HG02970 (cell line): Measurements from ENCODE around the gene IFNAR1.

Experiments
- ATAC-seq: cut with Tn5 transposase; IDR thresholded peaks from one replicate; pipeline ENCODE4 v1.9.1; 2021; ENCODE audit warnings: mild to moderate bottlenecking, moderate library complexity, moderate number of reproducible peaks; ENCODE audit not compliant: unreplicated experiment, low FRiP score

IFNAR1 gene

GRCh38 chr21:33324291-33325221 lies at the start of gene IFNAR1:
Gene IFNAR1, plus strand, starts transcription at chr21:33324970. Its CDS starts 86 bp downstream, at chr21:33325056.
- peak; percentile 89 for ATAC-seq

DNA sequence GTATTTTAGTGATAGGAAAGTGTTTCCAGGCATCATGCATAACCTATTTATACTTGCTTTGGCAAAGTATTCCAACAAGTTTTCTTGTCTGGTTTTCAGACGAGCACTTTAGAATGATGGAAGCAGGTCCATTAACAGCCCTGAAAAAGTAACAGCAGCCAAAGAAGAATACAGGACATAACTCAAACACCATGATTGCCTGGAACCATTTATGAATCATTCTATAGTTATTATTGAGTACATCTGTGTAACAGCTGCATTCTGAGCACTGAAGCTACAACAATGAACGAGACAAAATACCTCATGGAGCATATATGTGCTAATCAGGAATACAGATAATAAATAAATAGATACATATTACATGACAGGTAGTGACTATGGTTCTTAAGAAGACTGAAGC lies 46.0 kb upstream of the IFNAR1 start:
- ATAC-seq = no peak

GRCh38 chr21:33279330-33279820 lies 45.4 kb upstream of the IFNAR1 start:
- no peak for ATAC-seq

- no peak for ATAC-seq
These were observed 43.6 kb upstream of the IFNAR1 start for GRCh38 chr21:33281096-33281652.

DNA sequence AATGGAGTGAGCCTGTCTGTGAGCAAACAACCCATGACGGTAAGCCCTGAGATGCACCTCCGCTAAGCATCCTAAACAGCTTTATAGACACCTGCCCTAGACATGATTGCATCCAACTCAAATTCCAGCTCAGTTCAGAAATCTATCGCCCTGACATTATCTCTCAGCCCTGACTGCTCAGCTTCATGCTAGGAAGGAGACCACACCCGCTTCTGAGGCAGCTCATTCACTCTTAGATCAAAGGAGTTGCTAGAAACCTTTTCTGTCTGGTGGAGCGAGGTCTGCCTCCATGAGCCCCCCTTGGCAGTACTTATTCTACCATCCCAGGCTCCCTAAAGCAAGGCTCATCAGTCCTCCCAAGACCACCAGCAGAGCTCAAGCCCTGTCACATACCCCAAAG lies 41.6 kb upstream of the IFNAR1 start:
- ATAC-seq = no peak

GRCh38 chr21:33286076-33286475 lies 38.7 kb upstream of the IFNAR1 start:
- ATAC-seq = no peak

GRCh38 chr21:33286600-33287456 lies 37.9 kb upstream of the IFNAR1 start:
- ATAC-seq = no peak

- ATAC-seq = no peak
These were observed 35.5 kb upstream of the IFNAR1 start for GRCh38 chr21:33289199-33289819.

GRCh38 chr21:33290441-33290840 lies 34.3 kb upstream of the IFNAR1 start:
- ATAC-seq = no peak

GRCh38 chr21:33291686-33292085 lies 33.1 kb upstream of the IFNAR1 start:
- no peak for ATAC-seq

GRCh38 chr21:33292724-33293123 lies 32.0 kb upstream of the IFNAR1 start:
- no peak for ATAC-seq

- ATAC-seq = no peak
These were observed 31.6 kb upstream of the IFNAR1 start for GRCh38 chr21:33293136-33293535.

DNA sequence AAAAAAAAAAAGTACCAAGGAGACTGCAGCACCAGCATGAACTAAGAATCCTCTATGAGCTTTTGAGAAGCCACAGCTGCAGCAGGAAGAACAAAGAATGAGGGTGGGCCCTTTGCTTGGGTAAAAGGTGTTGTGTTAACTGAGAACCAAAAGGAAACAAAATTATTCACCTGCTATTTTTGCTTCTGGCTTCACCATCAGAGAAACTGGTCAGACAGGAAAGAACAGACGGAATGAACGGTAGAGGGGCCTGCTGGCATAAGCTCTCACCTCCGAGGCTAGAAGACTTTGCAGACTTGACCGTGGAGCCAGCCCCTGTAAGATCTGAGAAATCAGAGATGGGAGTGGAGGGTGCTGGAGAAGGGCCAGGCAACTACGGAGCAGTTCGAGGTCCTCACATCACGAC lies 31.0 kb upstream of the IFNAR1 start:
- ATAC-seq = no peak

DNA sequence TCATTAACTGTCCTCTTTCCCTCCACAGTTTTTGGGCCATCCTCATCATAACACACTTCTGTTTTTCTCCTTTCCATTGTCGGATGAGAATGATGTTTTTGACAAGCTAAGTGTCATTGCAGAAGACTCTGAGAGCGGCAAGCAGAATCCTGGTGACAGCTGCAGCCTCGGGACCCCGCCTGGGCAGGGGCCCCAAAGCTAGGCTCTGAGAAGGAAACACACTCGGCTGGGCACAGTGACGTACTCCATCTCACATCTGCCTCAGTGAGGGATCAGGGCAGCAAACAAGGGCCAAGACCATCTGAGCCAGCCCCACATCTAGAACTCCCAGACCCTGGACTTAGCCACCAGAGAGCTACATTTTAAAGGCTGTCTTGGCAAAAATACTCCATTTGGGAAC lies 28.6 kb upstream of the IFNAR1 start:
- no peak for ATAC-seq

DNA sequence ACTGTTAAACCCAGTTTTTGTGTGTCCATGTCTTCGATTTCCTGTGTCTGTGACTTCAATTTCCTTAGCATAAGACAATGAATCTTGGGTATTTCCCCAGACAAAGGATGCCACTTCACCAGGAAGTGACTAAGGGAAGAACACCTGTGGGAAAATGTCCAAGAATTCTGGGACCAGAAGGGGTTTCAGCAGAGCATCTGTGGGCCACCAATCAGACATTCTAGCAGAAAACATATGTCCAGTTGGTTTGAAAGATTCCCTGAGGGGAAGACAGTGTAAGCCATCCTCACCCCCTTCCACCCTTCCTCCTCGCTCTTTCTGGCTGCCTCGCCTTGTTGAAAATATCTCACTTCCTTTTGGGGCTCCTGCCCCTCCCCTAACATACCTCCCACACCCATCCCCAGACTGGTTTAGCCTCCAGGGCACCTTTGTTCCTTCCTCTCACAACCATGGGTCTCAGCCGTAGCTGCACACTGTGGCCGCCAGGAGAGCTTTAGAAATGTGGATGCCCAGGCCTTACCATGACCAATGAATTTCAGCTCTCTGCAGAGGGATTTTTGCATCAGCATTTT lies 25.5 kb upstream of the IFNAR1 start:
- ATAC-seq = no peak

GRCh38 chr21:33300701-33301631 lies 23.8 kb upstream of the IFNAR1 start:
- ATAC-seq = no peak

- ATAC-seq = no peak
These were observed 23.2 kb upstream of the IFNAR1 start for GRCh38 chr21:33301632-33302002.

- no peak for ATAC-seq
These were observed 22.7 kb upstream of the IFNAR1 start for GRCh38 chr21:33302055-33302454.

DNA sequence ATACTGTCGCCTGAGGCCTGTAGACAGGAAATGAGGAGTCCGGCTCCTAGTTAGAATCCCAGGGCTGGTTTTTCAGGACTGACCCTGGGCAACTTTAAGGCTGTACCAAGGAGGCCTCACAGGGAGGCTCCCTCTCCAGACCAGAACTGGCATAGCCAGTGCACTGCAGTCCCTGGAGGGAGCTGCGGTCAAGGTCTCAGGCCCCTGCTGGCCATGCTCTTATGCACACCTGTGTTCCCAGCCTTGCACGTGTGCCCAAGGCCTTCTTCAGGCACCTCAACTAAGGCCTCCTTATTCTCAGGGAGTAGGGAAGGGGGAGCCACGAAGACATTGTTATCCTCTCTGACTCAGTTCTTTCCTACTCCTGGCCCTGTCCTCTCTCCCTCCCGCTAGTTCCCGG lies 22.0 kb upstream of the IFNAR1 start:
- no peak for ATAC-seq
